DOHH2 (cell line): Measurements from ENCODE around the gene RAB3D.

Source experiments
- EZH2phosphoT487 ChIP-seq: fragments of 200-600 bp; sonication (generic); IDR thresholded peaks from 2 replicates; pipeline ENCODE4 v1.6.1; 2017; ENCODE audit warnings: borderline replicate concordance, mild to moderate bottlenecking, antibody characterized with exemption, low read length, moderate library complexity, mixed read lengths
- TF ChIP-seq, protein P1 (sequence below): fragments of 200-600 bp; sonication (generic); IDR thresholded peaks from one replicate; pipeline ENCODE4 v1.5.1; 2014; ENCODE audit warnings: antibody characterized with exemption, mild to moderate bottlenecking, low read depth, low read length; ENCODE audit not compliant: poor library complexity, severe bottlenecking

- TF ChIP-seq, protein P1, sequence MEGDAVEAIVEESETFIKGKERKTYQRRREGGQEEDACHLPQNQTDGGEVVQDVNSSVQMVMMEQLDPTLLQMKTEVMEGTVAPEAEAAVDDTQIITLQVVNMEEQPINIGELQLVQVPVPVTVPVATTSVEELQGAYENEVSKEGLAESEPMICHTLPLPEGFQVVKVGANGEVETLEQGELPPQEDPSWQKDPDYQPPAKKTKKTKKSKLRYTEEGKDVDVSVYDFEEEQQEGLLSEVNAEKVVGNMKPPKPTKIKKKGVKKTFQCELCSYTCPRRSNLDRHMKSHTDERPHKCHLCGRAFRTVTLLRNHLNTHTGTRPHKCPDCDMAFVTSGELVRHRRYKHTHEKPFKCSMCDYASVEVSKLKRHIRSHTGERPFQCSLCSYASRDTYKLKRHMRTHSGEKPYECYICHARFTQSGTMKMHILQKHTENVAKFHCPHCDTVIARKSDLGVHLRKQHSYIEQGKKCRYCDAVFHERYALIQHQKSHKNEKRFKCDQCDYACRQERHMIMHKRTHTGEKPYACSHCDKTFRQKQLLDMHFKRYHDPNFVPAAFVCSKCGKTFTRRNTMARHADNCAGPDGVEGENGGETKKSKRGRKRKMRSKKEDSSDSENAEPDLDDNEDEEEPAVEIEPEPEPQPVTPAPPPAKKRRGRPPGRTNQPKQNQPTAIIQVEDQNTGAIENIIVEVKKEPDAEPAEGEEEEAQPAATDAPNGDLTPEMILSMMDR, result no peak
- TF ChIP-seq EZH2phosphoT487, result no peak
Observed at GRCh38 chr19:11291991-11292390, 47.5 kb downstream of the RAB3D start.
